B cell (primary cell): Measurements from ENCODE around the gene LONP1.

ENCODE experiments used
- CTCF ChIP-seq: fragments of 200-600 bp; IDR thresholded peaks from one replicate; pipeline ENCODE4 v1.8.0; 2022; ENCODE audit warnings: antibody characterized with exemption, mild to moderate bottlenecking
- EZH2 ChIP-seq: IDR thresholded peaks from 2 replicates; pipeline ENCODE4 v1.6.1; 2012; ENCODE audit warnings: borderline replicate concordance, low read depth, mild to moderate bottlenecking, moderate library complexity, low read length; ENCODE audit not compliant: insufficient read depth, poor library complexity, severe bottlenecking

GRCh38 chr19:5767949-5768348 lies 48.0 kb upstream of the LONP1 start:
- no peak for TF ChIP-seq CTCF
- no peak for TF ChIP-seq EZH2
